NCI-H1105 (cell line): Measurements from ENCODE around the gene IRX1.

Experiments
- DNase-seq: peaks from one replicate; lab custom pipeline; 2025; lab: John Stamatoyannopoulos, UW

The IRX1 gene

DNA sequence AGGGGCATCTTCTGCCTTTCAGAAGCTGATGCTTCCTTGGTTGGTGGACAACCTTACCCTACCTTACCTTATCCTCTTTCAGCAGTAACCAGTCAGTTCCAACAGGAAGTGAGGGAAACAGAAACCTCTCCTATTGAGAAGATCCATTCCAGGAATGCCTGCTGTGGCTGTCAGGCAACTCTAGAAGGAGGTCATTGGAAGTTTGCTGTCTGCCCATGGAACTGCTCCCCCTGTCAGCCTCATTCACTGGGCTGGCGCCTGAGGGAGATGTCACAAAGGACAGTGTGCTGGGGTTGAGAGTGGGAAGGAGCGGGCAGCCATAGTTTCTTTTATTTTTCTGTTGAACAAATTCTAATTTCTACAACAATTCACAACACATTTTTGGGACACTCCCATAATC is 54.7 kb downstream of the IRX1 start:
- DNase-seq: no peak

GRCh38 chr5:3650868-3651267 is 55.2 kb downstream of the IRX1 start:
- no peak for DNase-seq
